ENCODE measurements around the gene BRIX1. TPM values are rescaled to one million over a fixed set of nuclear protein-coding genes. Genes with fewer than 3 reads are reported as not detected.

BRIX1 gene
- total RNA-seq, 1 experiment from 2014 or later = 77.0 TPM

- no peak overlapping the region; a peak in 1 of 7 replicates for H3K27ac Mint-ChIP-seq
- H4K20me1 ChIP-seq (ENCODE audit: control insufficient read depth, insufficient read depth, insufficient read length) = no peaks in the 10 kb centered on the region
- no peaks in the 10 kb centered on the region for H3K79me1 ChIP-seq (ENCODE audit: insufficient read depth, low read depth, low read length, poor library complexity, severe bottlenecking)
- H4K8ac ChIP-seq (replicated peaks; ENCODE audit: insufficient read length, low read depth, low read length) = no peak overlapping the region
- H2BK15ac ChIP-seq (ENCODE audit: low read depth, low read length) = no peak overlapping the region
- no peak overlapping the region for H3K4ac ChIP-seq (ENCODE audit: low read depth, low read length)
- WGBS (ENCODE audit: extremely low coverage, insufficient read length, low lambda C conversion rate) = no CpG with 5 or more reads among the region's 2 CpGs
- no peak overlapping the region for H2AK5ac ChIP-seq (ENCODE audit: insufficient read length, low read length)
- H2BK120ac ChIP-seq (ENCODE audit: low read depth, low read length, poor library complexity, severe bottlenecking) = no peak overlapping the region
- H4K5ac ChIP-seq (ENCODE audit: insufficient read length, low read depth, low read length) = no peak overlapping the region
- H2BK5ac ChIP-seq (ENCODE audit: insufficient read length, low read length) = peak overlapping the region; percentile 64
- H3K27ac ChIP-seq (ENCODE audit: insufficient read length, low read depth, low read length) = no peak overlapping the region
- H2AFZ ChIP-seq (ENCODE audit: low read length) = no peak overlapping the region
- no peak overlapping the region for H3K4me2 ChIP-seq (ENCODE audit: insufficient read depth, insufficient read length, low read length)
- no peak overlapping the region for H3K18ac ChIP-seq (ENCODE audit: insufficient read length, low read depth, low read length)
- H3K56ac ChIP-seq (ENCODE audit: insufficient read length, low read depth, low read length) = no peak overlapping the region
- no peak for DNase-seq
- H2BK12ac ChIP-seq (ENCODE audit: insufficient read length, low read depth, low read length) = no peak overlapping the region
- H3K4me1 ChIP-seq (ENCODE audit: insufficient read depth, low read length) = no peaks in the 10 kb centered on the region
- H3K14ac ChIP-seq (ENCODE audit: insufficient read depth, low read length) = no peak overlapping the region
- H3K9me3 Mint-ChIP-seq = no peaks in the 10 kb centered on the region
- H3T11ph ChIP-seq (ENCODE audit: low read length) = no peak overlapping the region
- H2BK20ac ChIP-seq (ENCODE audit: low read depth, low read length, poor library complexity, severe bottlenecking) = no peak overlapping the region
- H3K23ac ChIP-seq (ENCODE audit: insufficient read length, low read depth, low read length) = no peak overlapping the region
- peaks cover 3% of the 10 kb centered on the region for H3K23me2 ChIP-seq (ENCODE audit: insufficient read length, low read depth, low read length, poor library complexity, severe bottlenecking)
- H3K9ac ChIP-seq (ENCODE audit: extremely low read depth, insufficient read length, low read length) = no peak overlapping the region
- H3K27me3 ChIP-seq (ENCODE audit: insufficient read depth, low read length) = no peaks in the 10 kb centered on the region
- no peaks in the 10 kb centered on the region for H3K9me3 ChIP-seq (ENCODE audit: control insufficient read depth, low read depth, low read length)
- peaks cover 8 to 73% (median 66%) of the 10 kb centered on the region in 3 experiments; a peak in 6 of 7 replicates for H3K36me3 Mint-ChIP-seq (ENCODE audit: insufficient read depth in 1 of 3, low read depth in 3 of 3)
- TF ChIP-seq, protein P1, sequence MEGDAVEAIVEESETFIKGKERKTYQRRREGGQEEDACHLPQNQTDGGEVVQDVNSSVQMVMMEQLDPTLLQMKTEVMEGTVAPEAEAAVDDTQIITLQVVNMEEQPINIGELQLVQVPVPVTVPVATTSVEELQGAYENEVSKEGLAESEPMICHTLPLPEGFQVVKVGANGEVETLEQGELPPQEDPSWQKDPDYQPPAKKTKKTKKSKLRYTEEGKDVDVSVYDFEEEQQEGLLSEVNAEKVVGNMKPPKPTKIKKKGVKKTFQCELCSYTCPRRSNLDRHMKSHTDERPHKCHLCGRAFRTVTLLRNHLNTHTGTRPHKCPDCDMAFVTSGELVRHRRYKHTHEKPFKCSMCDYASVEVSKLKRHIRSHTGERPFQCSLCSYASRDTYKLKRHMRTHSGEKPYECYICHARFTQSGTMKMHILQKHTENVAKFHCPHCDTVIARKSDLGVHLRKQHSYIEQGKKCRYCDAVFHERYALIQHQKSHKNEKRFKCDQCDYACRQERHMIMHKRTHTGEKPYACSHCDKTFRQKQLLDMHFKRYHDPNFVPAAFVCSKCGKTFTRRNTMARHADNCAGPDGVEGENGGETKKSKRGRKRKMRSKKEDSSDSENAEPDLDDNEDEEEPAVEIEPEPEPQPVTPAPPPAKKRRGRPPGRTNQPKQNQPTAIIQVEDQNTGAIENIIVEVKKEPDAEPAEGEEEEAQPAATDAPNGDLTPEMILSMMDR (conservative IDR thresholded peaks at IDR 0.05) = no peak
- H3K4me3 Mint-ChIP-seq = no peak overlapping the region
- H3K27me3 Mint-ChIP-seq (ENCODE audit: low read depth) = no peaks in the 10 kb centered on the region
- H3K4me1 Mint-ChIP-seq = no peaks in the 10 kb centered on the region
- H3K79me2 ChIP-seq (ENCODE audit: insufficient read depth, low read length) = no peaks in the 10 kb centered on the region
- H4K91ac ChIP-seq (ENCODE audit: insufficient read length, low read depth, low read length) = no peak overlapping the region
Measured at GRCh38 chr5:34944044-34944443, 28.5 kb downstream of the BRIX1 start.
